ENCODE measurements around the gene CHRNA4.
"Not testable (repeated sequence)": the region's sequence is repeated elsewhere in the genome, so short reads cannot be mapped to it uniquely, and the experiment has no call there.

DNA sequence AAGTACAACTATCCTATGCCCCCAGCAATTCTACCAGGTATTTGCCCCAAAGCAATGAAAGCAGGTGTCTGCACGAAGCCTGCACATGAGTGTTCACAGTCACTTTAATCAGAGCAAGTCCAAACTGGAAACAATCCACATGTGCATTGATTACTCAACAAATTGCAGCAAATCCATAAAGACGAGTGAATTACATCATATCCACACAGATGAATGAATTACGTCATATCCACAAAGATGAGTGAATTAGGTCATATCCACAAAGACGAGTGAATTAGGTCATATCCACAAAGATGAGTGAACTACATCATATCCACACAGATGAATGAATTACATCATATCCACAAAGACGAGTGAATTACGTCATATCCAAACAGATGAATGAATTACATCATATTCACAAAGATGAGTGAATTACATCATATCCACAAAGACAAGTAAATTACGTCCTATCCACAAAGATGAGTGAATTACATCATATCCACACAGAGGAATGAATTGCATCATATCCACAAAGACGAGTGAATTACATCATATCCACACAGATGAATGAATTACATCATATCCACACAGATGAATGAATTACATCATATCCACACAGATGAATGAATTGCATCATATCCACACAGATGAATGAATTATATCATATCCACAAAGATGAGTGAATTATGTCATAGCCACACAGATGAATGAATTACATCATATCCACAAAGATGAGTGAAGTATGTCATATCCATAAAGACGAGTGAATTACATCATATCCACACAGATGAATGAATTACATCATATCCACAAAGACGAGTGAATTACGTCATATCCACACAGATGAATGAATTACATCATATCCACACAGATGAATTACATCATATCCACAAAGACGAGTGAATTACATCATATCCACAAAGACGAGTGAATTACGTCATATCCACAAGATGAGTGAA, 21.7 kb downstream of the CHRNA4 start:
- TF ChIP-seq, protein P1, sequence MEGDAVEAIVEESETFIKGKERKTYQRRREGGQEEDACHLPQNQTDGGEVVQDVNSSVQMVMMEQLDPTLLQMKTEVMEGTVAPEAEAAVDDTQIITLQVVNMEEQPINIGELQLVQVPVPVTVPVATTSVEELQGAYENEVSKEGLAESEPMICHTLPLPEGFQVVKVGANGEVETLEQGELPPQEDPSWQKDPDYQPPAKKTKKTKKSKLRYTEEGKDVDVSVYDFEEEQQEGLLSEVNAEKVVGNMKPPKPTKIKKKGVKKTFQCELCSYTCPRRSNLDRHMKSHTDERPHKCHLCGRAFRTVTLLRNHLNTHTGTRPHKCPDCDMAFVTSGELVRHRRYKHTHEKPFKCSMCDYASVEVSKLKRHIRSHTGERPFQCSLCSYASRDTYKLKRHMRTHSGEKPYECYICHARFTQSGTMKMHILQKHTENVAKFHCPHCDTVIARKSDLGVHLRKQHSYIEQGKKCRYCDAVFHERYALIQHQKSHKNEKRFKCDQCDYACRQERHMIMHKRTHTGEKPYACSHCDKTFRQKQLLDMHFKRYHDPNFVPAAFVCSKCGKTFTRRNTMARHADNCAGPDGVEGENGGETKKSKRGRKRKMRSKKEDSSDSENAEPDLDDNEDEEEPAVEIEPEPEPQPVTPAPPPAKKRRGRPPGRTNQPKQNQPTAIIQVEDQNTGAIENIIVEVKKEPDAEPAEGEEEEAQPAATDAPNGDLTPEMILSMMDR (IDR thresholded peaks at IDR 0.05), result not testable (repeated sequence)
- not testable (repeated sequence) for TF ChIP-seq POLR2AphosphoS5 (IDR thresholded peaks at IDR 0.05; ENCODE audit: low read depth, low read length); SIN3A (IDR thresholded peaks at IDR 0.05; ENCODE audit: borderline replicate concordance, insufficient read depth, low read depth, low read length); TCF7L2 (IDR thresholded peaks at IDR 0.05; ENCODE audit: low read depth, low read length)
- TF ChIP-seq, protein P2, sequence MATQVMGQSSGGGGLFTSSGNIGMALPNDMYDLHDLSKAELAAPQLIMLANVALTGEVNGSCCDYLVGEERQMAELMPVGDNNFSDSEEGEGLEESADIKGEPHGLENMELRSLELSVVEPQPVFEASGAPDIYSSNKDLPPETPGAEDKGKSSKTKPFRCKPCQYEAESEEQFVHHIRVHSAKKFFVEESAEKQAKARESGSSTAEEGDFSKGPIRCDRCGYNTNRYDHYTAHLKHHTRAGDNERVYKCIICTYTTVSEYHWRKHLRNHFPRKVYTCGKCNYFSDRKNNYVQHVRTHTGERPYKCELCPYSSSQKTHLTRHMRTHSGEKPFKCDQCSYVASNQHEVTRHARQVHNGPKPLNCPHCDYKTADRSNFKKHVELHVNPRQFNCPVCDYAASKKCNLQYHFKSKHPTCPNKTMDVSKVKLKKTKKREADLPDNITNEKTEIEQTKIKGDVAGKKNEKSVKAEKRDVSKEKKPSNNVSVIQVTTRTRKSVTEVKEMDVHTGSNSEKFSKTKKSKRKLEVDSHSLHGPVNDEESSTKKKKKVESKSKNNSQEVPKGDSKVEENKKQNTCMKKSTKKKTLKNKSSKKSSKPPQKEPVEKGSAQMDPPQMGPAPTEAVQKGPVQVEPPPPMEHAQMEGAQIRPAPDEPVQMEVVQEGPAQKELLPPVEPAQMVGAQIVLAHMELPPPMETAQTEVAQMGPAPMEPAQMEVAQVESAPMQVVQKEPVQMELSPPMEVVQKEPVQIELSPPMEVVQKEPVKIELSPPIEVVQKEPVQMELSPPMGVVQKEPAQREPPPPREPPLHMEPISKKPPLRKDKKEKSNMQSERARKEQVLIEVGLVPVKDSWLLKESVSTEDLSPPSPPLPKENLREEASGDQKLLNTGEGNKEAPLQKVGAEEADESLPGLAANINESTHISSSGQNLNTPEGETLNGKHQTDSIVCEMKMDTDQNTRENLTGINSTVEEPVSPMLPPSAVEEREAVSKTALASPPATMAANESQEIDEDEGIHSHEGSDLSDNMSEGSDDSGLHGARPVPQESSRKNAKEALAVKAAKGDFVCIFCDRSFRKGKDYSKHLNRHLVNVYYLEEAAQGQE (IDR thresholded peaks at IDR 0.05; ENCODE audit: insufficient read depth in 1 of 2, low read depth in 2 of 2, low read length in 1 of 2), result not testable (repeated sequence)
